Measurements from ENCODE around the gene BRINP3. TPM values are rescaled to one million over a fixed set of nuclear protein-coding genes. Genes with fewer than 3 reads are reported as not detected.

BRINP3 gene
- total and polyA plus RNA-seq, 2 donors (not counting 3 experiments of a cell fraction or from before 2014, with no cell fraction given), result not detected

- intact Hi-C loops (cut with micrococcal nuclease), result no loop called here
- POLR2A ChIA-PET, result no interaction called here
Observed at GRCh38 chr1:190344454-190344853, 133.2 kb downstream of the BRINP3 start.

More at GRCh38 chr1:190344454-190344853, 133.2 kb downstream of the BRINP3 start:
- DNase-seq (ENCODE audit: low read depth, low spot score) (no peak), FAIRE-seq (no peak)
- CTCF ChIA-PET, result interaction anchor here (1.0 kb wide), 1 partner anchor 10 kb away, joined by 3 read pairs; no protein-coding TSS in a partner anchor
- Histone ChIP-seq H3K9me3 (replicated peaks; ENCODE audit: control insufficient read depth, insufficient read depth, low read length) (no peaks in the 10 kb centered on the region), H3K27ac (ENCODE audit: insufficient read depth, low read depth, low read length) (no peak overlapping the region), H3K9me1 (replicated peaks; ENCODE audit: control insufficient read depth, extremely low read depth, insufficient read depth, low read length) (no peaks in the 10 kb centered on the region), H3K4me2 (ENCODE audit: insufficient read depth, low read length) (no peak overlapping the region), H3K4me3 (replicated peaks in 1 of 3; ENCODE audit: insufficient read depth in 1 of 3, low read depth in 1 of 3, low read length in 3 of 3) (no peak overlapping the region), H4K20me1 (replicated peaks; ENCODE audit: control insufficient read depth, extremely low read depth, insufficient read depth, low read length) (no peaks in the 10 kb centered on the region), H3K79me2 (ENCODE audit: control insufficient read depth, insufficient read depth, low read length) (no peaks in the 10 kb centered on the region), H3K36me3 (ENCODE audit: control insufficient read depth in 2 of 2, extremely low read depth in 1 of 2, insufficient read depth in 2 of 2, low read length in 2 of 2) (no peaks in the 10 kb centered on the region), H3K27me3 (ENCODE audit: control insufficient read depth in 2 of 2, insufficient read depth in 2 of 2, low read length in 2 of 2) (no peaks in the 10 kb centered on the region), H3K9ac (replicated peaks; ENCODE audit: extremely low read depth, insufficient read depth, low read length) (no peak overlapping the region), H2AFZ (ENCODE audit: low read depth, low read length) (no peak overlapping the region), H3K4me1 (ENCODE audit: control insufficient read depth, extremely low read depth, insufficient read depth, low read length) (no peaks in the 10 kb centered on the region)
- dilution Hi-C loops (cut with MboI; ENCODE audit: extremely low pct_ligation_motif_present, low sequenced_read_pairs), result no loop called here
- no TSS peak for BruUV-seq (replicated peaks)
- TF ChIP-seq POLR2A (IDR thresholded peaks at IDR 0.05; ENCODE audit: low read depth, low read length), result no peak
- no peak for TF ChIP-seq FOS (IDR thresholded peaks at IDR 0.05; ENCODE audit: borderline replicate concordance, insufficient read depth, low read length)
- TF ChIP-seq MYC (IDR thresholded peaks at IDR 0.05; ENCODE audit: low read depth, low read length), result no peak
- no peak for TF ChIP-seq MAX (IDR thresholded peaks at IDR 0.05; ENCODE audit: insufficient read depth, insufficient read length)
- TF ChIP-seq POLR2AphosphoS5 (IDR thresholded peaks at IDR 0.05; ENCODE audit: insufficient read depth, low read depth, low read length), result no peak
- no peak for TF ChIP-seq EZH2 (IDR thresholded peaks at IDR 0.05; ENCODE audit: borderline replicate concordance, low read depth, low read length, severe bottlenecking)
- TF ChIP-seq JUN (IDR thresholded peaks at IDR 0.05; ENCODE audit: borderline replicate concordance, insufficient read depth, insufficient read length, low read depth), result no peak
- no peak for TF ChIP-seq CTCF (IDR thresholded peaks at IDR 0.05; ENCODE audit: extremely low read depth in 1 of 2, insufficient read depth in 1 of 2, low read depth in 1 of 2, low read length in 2 of 2)
- TF ChIP-seq GATA2 (IDR thresholded peaks at IDR 0.05; ENCODE audit: insufficient read depth, insufficient read length, low read depth, low read length), result no peak

All from endothelial cell of umbilical vein (primary cell).